NT2/D1 (cell line): ENCODE measurements around the gene BAAT.

Experiments used
- DNase-seq: peaks from one replicate; pipeline ENCODE4 v3.0.0-alpha.2; 2011; ENCODE audit warnings: low read depth, low spot score
- H3K27me3 ChIP-seq: 2 replicates; pipeline ENCODE4 v1.6.0; 2011; ENCODE audit warnings: mild to moderate bottlenecking; ENCODE audit not compliant: insufficient read length, insufficient read depth
- H3K36me3 ChIP-seq: 2 replicates; pipeline ENCODE4 v1.6.1; 2011; ENCODE audit warnings: mild to moderate bottlenecking, low read length, mixed read lengths; ENCODE audit not compliant: insufficient read depth, insufficient read length
- H3K4me1 ChIP-seq: 2 replicates; pipeline ENCODE4 v1.5.1; 2011; ENCODE audit not compliant: insufficient read depth, insufficient read length
- H3K4me3 ChIP-seq: 2 replicates; pipeline ENCODE4 v1.5.1; 2011; ENCODE audit warnings: low read depth; ENCODE audit not compliant: insufficient read length
- H3K9ac ChIP-seq: 2 replicates; pipeline ENCODE4 v1.6.0; 2011; ENCODE audit warnings: low read depth; ENCODE audit not compliant: insufficient read length
- H3K9me3 ChIP-seq: 2 replicates; pipeline ENCODE4 v1.5.1; 2011; ENCODE audit warnings: mild to moderate bottlenecking, low read length; ENCODE audit not compliant: insufficient read depth
- SUZ12 ChIP-seq: IDR thresholded peaks from 2 replicates; pipeline ENCODE4 v1.6.1; 2011; ENCODE audit not compliant: insufficient read length, insufficient read depth; ENCODE audit errors: extremely low read depth
- YY1 ChIP-seq: IDR thresholded peaks from 2 replicates; pipeline ENCODE4 v1.6.1; 2011; ENCODE audit not compliant: insufficient read length, insufficient read depth
- ZNF274 ChIP-seq: IDR thresholded peaks from 2 replicates; pipeline ENCODE4 v1.6.1; 2011; ENCODE audit warnings: mild to moderate bottlenecking, low read depth, low read length

BAAT gene

GRCh38 chr9:101369884-101370531 lies 14.8 kb downstream of the BAAT start:
- no peak for DNase-seq
- Histone ChIP-seq H3K4me1 (no peaks in the 10 kb centered on the region), H3K9ac (no peak overlapping the region), H3K9me3 (no peaks in the 10 kb centered on the region), H3K4me3 (no peak overlapping the region), H3K36me3 (no peaks in the 10 kb centered on the region), H3K27me3 (no peaks in the 10 kb centered on the region)
- TF ChIP-seq SUZ12 (no peak), ZNF274 (no peak), YY1 (no peak)

GRCh38 chr9:101369286-101369685 lies 15.5 kb downstream of the BAAT start:
- Histone ChIP-seq H3K9me3 (no peaks in the 10 kb centered on the region), H3K4me3 (no peak overlapping the region), H3K9ac (no peak overlapping the region), H3K4me1 (no peaks in the 10 kb centered on the region), H3K36me3 (no peaks in the 10 kb centered on the region), H3K27me3 (no peaks in the 10 kb centered on the region)
- no peak for DNase-seq
- TF ChIP-seq YY1 (no peak), ZNF274 (no peak), SUZ12 (no peak)

GRCh38 chr9:101367323-101367722 lies 17.5 kb downstream of the BAAT start:
- no peak overlapping the region for H3K4me3 ChIP-seq
- no peaks in the 10 kb centered on the region for H3K4me1 ChIP-seq
- no peaks in the 10 kb centered on the region for H3K9me3 ChIP-seq
- no peaks in the 10 kb centered on the region for H3K27me3 ChIP-seq
- no peak for DNase-seq
- TF ChIP-seq ZNF274 (no peak), SUZ12 (no peak), YY1 (no peak)
- no peaks in the 10 kb centered on the region for H3K36me3 ChIP-seq
- H3K9ac ChIP-seq = no peak overlapping the region

- Histone ChIP-seq H3K4me1 (no peaks in the 10 kb centered on the region), H3K9ac (no peak overlapping the region), H3K36me3 (no peaks in the 10 kb centered on the region), H3K9me3 (no peaks in the 10 kb centered on the region), H3K27me3 (no peaks in the 10 kb centered on the region), H3K4me3 (no peak overlapping the region)
- no peak for TF ChIP-seq SUZ12
- no peak for TF ChIP-seq ZNF274
- TF ChIP-seq YY1 = no peak
- no peak for DNase-seq
These were observed 18.6 kb downstream of the BAAT start for GRCh38 chr9:101366038-101366756.

GRCh38 chr9:101365181-101365580 lies 19.6 kb downstream of the BAAT start:
- no peak overlapping the region for H3K4me3 ChIP-seq
- no peaks in the 10 kb centered on the region for H3K9me3 ChIP-seq
- TF ChIP-seq SUZ12 = no peak
- TF ChIP-seq YY1 = no peak
- TF ChIP-seq ZNF274 = no peak
- H3K27me3 ChIP-seq = no peaks in the 10 kb centered on the region
- H3K36me3 ChIP-seq = no peaks in the 10 kb centered on the region
- no peak for DNase-seq
- no peaks in the 10 kb centered on the region for H3K4me1 ChIP-seq
- no peak overlapping the region for H3K9ac ChIP-seq

GRCh38 chr9:101362450-101362849 lies 22.4 kb downstream of the BAAT start:
- no peak overlapping the region for H3K9ac ChIP-seq
- TF ChIP-seq ZNF274 (no peak), SUZ12 (no peak), YY1 (no peak)
- DNase-seq = no peak

GRCh38 chr9:101360647-101361046 lies 24.2 kb downstream of the BAAT start:
- no peak for DNase-seq
- H3K9me3 ChIP-seq = no peaks in the 10 kb centered on the region
- H3K36me3 ChIP-seq = no peaks in the 10 kb centered on the region
- TF ChIP-seq SUZ12 = no peak
- TF ChIP-seq ZNF274 = no peak
- TF ChIP-seq YY1 = no peak
- no peaks in the 10 kb centered on the region for H3K4me1 ChIP-seq
- H3K27me3 ChIP-seq = no peaks in the 10 kb centered on the region
- no peak overlapping the region for H3K9ac ChIP-seq
- H3K4me3 ChIP-seq = no peak overlapping the region

More at GRCh38 chr9:101362450-101362849, 22.4 kb downstream of the BAAT start:
- H3K9me3 ChIP-seq = no peaks in the 10 kb centered on the region
- H3K27me3 ChIP-seq = no peaks in the 10 kb centered on the region
- no peak overlapping the region for H3K4me3 ChIP-seq
- no peaks in the 10 kb centered on the region for H3K36me3 ChIP-seq
- no peaks in the 10 kb centered on the region for H3K4me1 ChIP-seq
